ENCODE data around the gene UHMK1.
"Not testable (repeated sequence)": the region's sequence is repeated elsewhere in the genome, so short reads cannot be mapped to it uniquely, and the experiment has no call there.

The UHMK1 gene

DNA sequence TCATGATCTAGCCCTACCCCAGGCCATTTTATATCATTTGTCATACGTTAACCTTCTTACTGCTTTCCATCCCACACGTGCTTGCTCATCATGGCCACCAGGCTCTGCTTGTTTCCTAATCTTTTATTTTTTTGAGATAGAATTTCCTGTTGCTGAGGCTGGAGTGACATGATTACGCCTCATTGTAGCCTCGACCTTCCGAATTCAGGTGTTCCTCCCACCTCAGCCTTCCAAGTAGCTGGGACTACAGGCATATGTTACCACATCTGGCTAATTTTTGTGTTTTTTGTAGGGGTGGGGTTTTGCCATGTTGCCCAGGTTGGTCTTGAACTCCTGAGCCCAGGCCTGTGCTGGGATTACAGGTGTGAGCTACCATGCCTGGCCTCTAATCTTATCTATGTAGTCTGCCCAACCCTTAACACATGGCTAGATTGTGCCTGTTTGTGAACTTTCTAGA, 67.2 kb downstream of the UHMK1 start:
- DNase-seq (ENCODE audit: low read depth in 2 of 2) = no peak

DNA sequence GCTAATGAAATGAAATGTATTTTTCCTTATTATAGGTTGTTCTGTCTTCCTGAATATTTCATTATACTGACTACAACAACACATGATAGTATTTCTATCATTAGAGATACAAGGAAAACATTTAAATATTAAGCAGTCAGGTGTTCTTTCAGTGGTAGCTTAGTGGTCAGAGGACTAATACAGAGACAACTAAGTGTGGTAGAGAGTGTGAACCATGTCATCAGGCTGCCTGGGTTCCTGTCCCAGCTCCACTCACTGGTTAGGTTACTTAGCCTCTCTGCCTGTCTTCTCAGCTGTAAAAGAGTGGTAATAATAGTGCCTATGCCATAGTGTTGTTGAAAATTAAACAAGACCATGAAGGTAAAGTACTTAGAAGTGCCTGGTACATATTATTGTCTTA, 67.8 kb downstream of the UHMK1 start:
- no peak for DNase-seq (ENCODE audit: low read depth in 2 of 2)

- DNase-seq (ENCODE audit: low read depth in 2 of 2) = no peak
These were observed 69.3 kb downstream of the UHMK1 start for GRCh38 chr1:162566870-162567269.

DNA sequence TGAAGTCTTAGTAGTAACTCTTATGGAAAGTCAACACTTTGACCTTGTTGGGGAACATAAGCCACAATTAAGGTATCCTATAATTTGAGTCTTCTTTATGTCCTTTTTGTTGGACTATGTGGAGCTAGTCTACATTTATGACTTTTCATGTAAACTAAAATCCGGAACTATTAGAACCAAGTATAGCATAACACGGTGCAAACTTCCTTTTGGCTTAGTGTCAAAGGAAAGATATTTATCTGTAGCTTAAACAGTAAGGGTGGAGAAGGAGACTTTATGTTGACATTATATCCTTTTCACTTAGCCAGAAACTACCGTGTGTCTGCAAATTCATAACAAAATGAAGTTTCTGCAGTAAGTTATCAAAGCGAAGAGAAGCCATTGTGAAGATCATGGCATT, 71.2 kb downstream of the UHMK1 start:
- no peak for DNase-seq (ENCODE audit: low read depth in 2 of 2)

- DNase-seq (ENCODE audit: low read depth in 2 of 2) = no peak
These were observed 73.1 kb downstream of the UHMK1 start for GRCh38 chr1:162570718-162571117.

- DNase-seq (ENCODE audit: low read depth in 2 of 2) = not testable (repeated sequence)
These were observed 73.5 kb downstream of the UHMK1 start for GRCh38 chr1:162571121-162571520.

GRCh38 chr1:162571696-162572095, 74.1 kb downstream of the UHMK1 start:
- no peak for DNase-seq (ENCODE audit: low read depth in 2 of 2)

DNA sequence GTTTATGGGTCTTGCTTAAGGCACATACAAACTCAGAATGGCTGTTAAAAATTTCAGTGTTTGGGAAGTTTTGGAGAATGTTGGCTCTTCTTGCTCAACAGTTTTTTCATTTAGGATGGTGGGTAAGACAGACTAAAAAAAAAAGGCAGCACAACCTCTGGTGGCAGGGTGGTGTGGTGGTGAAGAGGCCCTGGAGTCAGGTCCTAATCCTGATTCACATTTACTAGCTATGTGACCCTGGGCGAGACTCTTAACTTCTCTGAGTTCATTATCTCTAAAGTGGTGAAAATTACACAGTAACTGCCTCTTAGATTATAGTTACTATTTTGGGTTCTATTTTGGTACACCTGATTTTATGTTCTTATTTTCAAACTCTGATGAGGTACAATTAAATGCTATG, 75.5 kb downstream of the UHMK1 start:
- DNase-seq (ENCODE audit: low read depth in 2 of 2) = no peak

DNA sequence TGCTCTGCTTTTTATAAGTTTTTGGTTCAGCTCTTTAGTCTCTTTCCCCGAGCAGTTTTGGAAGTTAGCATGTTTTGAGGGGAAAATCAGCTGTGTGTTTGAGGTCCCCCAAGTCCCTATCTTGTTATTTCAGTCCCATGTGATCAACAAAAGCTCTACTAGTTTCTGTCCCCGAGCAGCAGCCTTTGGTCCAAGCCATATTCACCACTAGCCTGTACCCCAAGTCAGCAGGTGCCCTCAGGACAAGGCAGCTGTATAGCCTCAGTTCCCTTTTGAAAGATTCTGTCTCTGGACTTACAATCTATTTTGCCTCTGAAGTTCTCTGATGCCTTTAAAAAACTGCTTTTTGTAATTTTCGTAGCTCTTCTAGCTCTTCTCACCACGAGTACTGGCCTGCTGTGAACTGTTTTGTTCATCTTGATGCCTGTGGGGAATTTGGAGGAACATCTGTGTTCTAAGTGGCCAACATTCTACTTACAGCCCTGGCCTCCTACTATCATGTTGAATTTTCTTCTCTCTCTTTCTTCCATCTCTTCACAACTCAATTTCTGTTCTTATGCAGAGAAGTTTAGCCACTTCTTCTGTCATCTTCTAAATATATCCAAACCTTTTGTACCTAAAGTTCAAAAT, 80.6 kb downstream of the UHMK1 start:
- DNase-seq (ENCODE audit: low read depth in 2 of 2) = no peak

DNA sequence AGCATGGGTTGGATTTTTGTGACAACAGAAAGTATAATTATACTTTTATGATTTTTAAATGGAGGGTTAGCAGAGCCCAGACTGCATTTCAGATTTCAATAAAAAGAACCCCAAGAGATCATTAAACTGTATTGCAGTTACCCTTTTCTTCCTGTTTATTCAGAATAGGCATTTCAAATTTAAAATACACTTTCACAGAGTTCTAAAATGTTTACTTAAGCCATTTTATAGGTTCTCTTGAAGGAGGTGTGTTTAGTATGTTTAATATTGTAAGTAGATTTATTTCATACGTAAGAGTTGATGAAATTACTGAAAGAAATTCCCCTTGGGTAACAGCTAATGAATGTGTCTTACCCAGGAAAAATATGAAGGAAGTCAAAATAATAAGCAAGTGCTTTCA, 81.3 kb downstream of the UHMK1 start:
- DNase-seq (ENCODE audit: low read depth in 2 of 2) = no peak

All from stimulated activated CD4-positive, alpha-beta T cell treated with anti-CD3 and anti-CD28 coated beads, Interleukin-4, amount 100 ng/mL, for 48 hours (primary cell).